Pancreas (tissue), 10 donors: ENCODE measurements around the gene AP1B1. TPM values are rescaled to one million over a fixed set of nuclear protein-coding genes. Genes with fewer than 3 reads are reported as not detected.
A peak's percentile ranks its signal among the peaks of the same experiment; 100 is the strongest.

ENCODE experiments used
- ATAC-seq, 4 donors: fragments of 200-7000 bp; cut with Tn5 transposase; one replicate each; pipeline versions ENCODE4 v1.8.0 to v1.9.1; 2020; ENCODE audit warnings: mild to moderate bottlenecking in 4 of 4, moderate library complexity in 4 of 4
- DNase-seq, 6 donors: peaks; one replicate each; pipeline ENCODE4 v3.0.0-alpha.2; 2020
- FAIRE-seq: peaks from 2 replicates; lab custom pipeline; 2012; peaks lifted over from hg19 to GRCh38; lab: Jason Lieb, UNC
- H3K27ac ChIP-seq, 4 donors: fragments of 200-600 bp; sonication (generic); 1 replicate in 3 of 4; 2 replicates in 1 of 4; pipeline versions ENCODE4 v1.5.0 to v1.8.0; 2020
- H3K27me3 ChIP-seq, 4 donors: fragments of 200-600 bp; one replicate each; pipeline ENCODE4 v1.8.0; 2021
- H3K36me3 ChIP-seq, 3 donors: fragments of 200-600 bp; sonication (generic) in 1 of 3; one replicate each; pipeline versions ENCODE4 v1.5.0 to v1.8.0; 2020 to 2021
- H3K4me1 ChIP-seq, 3 donors: fragments of 200-600 bp; one replicate each; pipeline ENCODE4 v1.8.0; 2021
- H3K4me3 ChIP-seq, 4 donors: fragments of 200-600 bp; sonication (generic) in 2 of 4; one replicate each; pipeline versions ENCODE4 v1.5.0 to v1.8.0; 2020 to 2021
- H3K9me3 ChIP-seq, 4 donors: fragments of 200-600 bp; one replicate each; pipeline ENCODE4 v1.8.0; 2021
- CTCF ChIP-seq, 4 donors: fragments of 200-600 bp; sonication (generic) in 3 of 4; IDR thresholded peaks; one replicate each; pipeline versions ENCODE4 v1.5.0 to v1.8.0; 2021; ENCODE audit warnings: antibody characterized with exemption in 4 of 4
- WGBS, 2 donors: extraction: QIAGEN DNeasy Blood & Tissue Kit; methylation state at CpG; one replicate each; pipeline ENCODE4 v1.1.7; 2013; 5-methylcytosine and 5-hydroxymethylcytosine counted together
- intact Hi-C, 3 donors: fragments of 100-400 bp; cut with DNase I; formaldehyde crosslinking; loops; one replicate each; pipeline versions ENCODE4 v1.11.1 to v1.14.2; 2022
- polyA plus RNA-seq, 2 donors: library from polyadenylated mRNA; stranded (reverse); fragments of 200-250 nt; gene quantifications; one replicate each; pipeline ENCODE4 v1.2.3, GENCODE V29; 2013
- total RNA-seq, 6 donors: library from RNA; stranded (reverse); fragmentation: NEBNext Ultra II Directional in 4 of 6; extraction: Animal tissue kit (Norgen Biotek cat#: 25700) in 4 of 6; gene quantifications; one replicate each; pipeline versions ENCODE4 v1.2.1 to v1.2.4, GENCODE V29; 2021 to 2023
- donor health status: healthy with polysubstance abuse.
- donor health status: DM: no; HTN: no; CAD: no; lungs with moderate emphysema.
- donor health status: DM: no; HTN: no; CAD: no.
- donor health status: control.
- donor health status: control.
- donor health status: Bipolar disorder and iron deficiency.
- donor health status: DM: yes; HTN: yes; CAD: no.
- donor health status: DM: no; HTN: no; CAD: no.
- donor health status: DM: no; HTN: no; CAD: no.
- donor health status: DM: yes; HTN: yes; CAD: no.

The AP1B1 gene
- total and polyA plus RNA-seq, 8 donors, result 27.5 to 49.9 (median 35.8) TPM

GRCh38 chr22:29314537-29315285 lies 73.7 kb downstream of the AP1B1 start:
- intact Hi-C loops, result no loop called here
- peaks cover 0 to 10% (median 4%) of the 10 kb centered on the region in 4 donors for H3K27me3 ChIP-seq
- H3K27ac ChIP-seq, result no peak overlapping the region
- H3K4me3 ChIP-seq, result peak overlapping the region in 2 of 4 donors; percentile 13 to 39
- H3K36me3 ChIP-seq, result no peaks in the 10 kb centered on the region
- WGBS, 2 donors, result 3% methylated on average over 51 to 69 of the region's 69 CpGs
- DNase-seq, result peak in 2 of 6 donors; percentile 61 to 69
- TF ChIP-seq CTCF (IDR thresholded peaks at IDR 0.05), result no peak
- no peaks in the 10 kb centered on the region for H3K9me3 ChIP-seq
- no peak for FAIRE-seq
- no peak for ATAC-seq
- H3K4me1 ChIP-seq, result peaks cover 0 to 31% (median 0%) of the 10 kb centered on the region in 3 donors

- Histone ChIP-seq H3K4me1 (peaks cover 0 to 40% (median 7%) of the 10 kb centered on the region in 3 donors), H3K27ac (no peak overlapping the region), H3K4me3 (no peak overlapping the region), H3K27me3 (peaks cover 0 to 10% (median 4%) of the 10 kb centered on the region in 4 donors), H3K36me3 (no peaks in the 10 kb centered on the region), H3K9me3 (no peaks in the 10 kb centered on the region)
- intact Hi-C loops, result no loop called here
- ATAC-seq (no peak), FAIRE-seq (no peak), DNase-seq (peak in 2 of 6 donors; percentile 57 to 74)
- WGBS, 2 donors, result 21 to 22% methylated on average over 48 to 51 of the region's 51 CpGs
- TF ChIP-seq CTCF (IDR thresholded peaks at IDR 0.05), result no peak
These were observed 74.5 kb downstream of the AP1B1 start for GRCh38 chr22:29313576-29314466.

GRCh38 chr22:29313126-29313575 lies 75.2 kb downstream of the AP1B1 start:
- Histone ChIP-seq H3K27me3 (peaks cover 0 to 10% (median 4%) of the 10 kb centered on the region in 4 donors), H3K4me1 (peaks cover 0 to 42% (median 13%) of the 10 kb centered on the region in 3 donors), H3K27ac (no peak overlapping the region), H3K36me3 (no peaks in the 10 kb centered on the region), H3K9me3 (no peaks in the 10 kb centered on the region), H3K4me3 (no peak overlapping the region)
- ATAC-seq (peak in 1 of 4 donors; percentile 1), DNase-seq (no peak), FAIRE-seq (no peak)
- peak; percentile 10 to 42 (median 36) for TF ChIP-seq CTCF (IDR thresholded peaks at IDR 0.05)
- WGBS, 2 donors, result 20 to 24% methylated on average over 38 to 44 of the region's 44 CpGs
- intact Hi-C loops, result no loop called here

- Histone ChIP-seq H3K4me1 (peaks cover 0 to 42% (median 20%) of the 10 kb centered on the region in 3 donors), H3K4me3 (no peak overlapping the region), H3K9me3 (no peaks in the 10 kb centered on the region), H3K27me3 (peaks cover 0 to 10% (median 4%) of the 10 kb centered on the region in 4 donors), H3K27ac (no peak overlapping the region), H3K36me3 (no peaks in the 10 kb centered on the region)
- WGBS, 2 donors, result 91 to 93% methylated on average over 25 of the region's 25 CpGs
- intact Hi-C loops, result no loop called here
- ATAC-seq (no peak), FAIRE-seq (no peak), DNase-seq (peak in 3 of 6 donors; percentile 37 to 62 (median 51))
- no peak for TF ChIP-seq CTCF (IDR thresholded peaks at IDR 0.05)
These were observed 75.9 kb downstream of the AP1B1 start for GRCh38 chr22:29312218-29313125.
